Ovary (tissue), 9 donors: ENCODE measurements around the gene ALDH1A3. TPM values are rescaled to one million over a fixed set of nuclear protein-coding genes. Genes with fewer than 3 reads are reported as not detected.

ENCODE experiments used
- DNase-seq, 5 donors: peaks; one replicate each; pipeline ENCODE4 v3.0.0-alpha.2; 2019 to 2020
- H3K27ac ChIP-seq, 2 donors: fragments of 200-600 bp; one replicate each; pipeline versions ENCODE4 v1.5.1 to v1.8.0; 2019 to 2022
- H3K27me3 ChIP-seq: fragments of 200-600 bp; one replicate; pipeline ENCODE4 v1.8.0; 2022
- H3K36me3 ChIP-seq: fragments of 200-600 bp; sonication (generic); one replicate; pipeline ENCODE4 v1.5.1; 2019
- H3K4me1 ChIP-seq: one replicate; pipeline ENCODE4 v1.8.1; 2013; ENCODE audit warnings: mild to moderate bottlenecking, moderate library complexity; ENCODE audit not compliant: insufficient read depth
- H3K4me3 ChIP-seq: fragments of 200-600 bp; sonication (generic); one replicate; pipeline ENCODE4 v1.5.1; 2017
- H3K9me3 ChIP-seq, 2 donors: fragments of 200-600 bp in 1 of 2; sonication (generic) in 1 of 2; one replicate each; pipeline versions ENCODE4 v1.5.1 to v1.8.1; 2013 to 2019; ENCODE audit warnings: mild to moderate bottlenecking in 1 of 2, moderate library complexity in 1 of 2
- CTCF ChIP-seq, 3 donors: fragments of 450-650 bp in 2 of 3; fragments of 200-600 bp in 1 of 3; IDR thresholded peaks; one replicate each; pipeline versions ENCODE4 v1.5.1 to v1.8.0; 2016 to 2022; ENCODE audit warnings: antibody characterized with exemption in 3 of 3, mild to moderate bottlenecking in 1 of 3
- EP300 ChIP-seq: sonication (generic); formaldehyde crosslinking; IDR thresholded peaks from one replicate; pipeline ENCODE4 v1.6.1; 2017; ENCODE audit warnings: antibody characterized with exemption
- POLR2A ChIP-seq: fragments of 450-650 bp; IDR thresholded peaks from one replicate; pipeline ENCODE4 v1.6.1; 2017; ENCODE audit warnings: antibody characterized with exemption, mild to moderate bottlenecking, moderate library complexity
- WGBS, 3 donors: extraction: QIAGEN DNeasy Blood & Tissue Kit in 1 of 3; methylation state at CpG; one replicate each; pipeline versions ENCODE4 v1.1.5 to v1.1.7; 2013 to 2017; 5-methylcytosine and 5-hydroxymethylcytosine counted together
- intact Hi-C, 4 donors: fragments of 100-400 bp; cut with DNase I; formaldehyde crosslinking; loops; one replicate each; pipeline versions ENCODE4 v1.11.0 to v1.15.1; 2022 to 2023
- polyA plus RNA-seq, 2 donors: library from polyadenylated mRNA; stranded (reverse); fragments of 200-250 nt in 1 of 2; fragments of 350-450 nt in 1 of 2; fragmentation: Illumina TruSeq in 1 of 2; extraction: RNeasy Lipid Tissue Mini Kit (QIAGEN cat#74804) in 1 of 2; gene quantifications; one replicate each; pipeline ENCODE4 v1.2.3, GENCODE V29; 2013 to 2014
- total RNA-seq, 7 donors: library from RNA; depleted of rRNA in 2 of 7; stranded (reverse); fragments of >200 nt in 2 of 7; fragmentation: NEBNext Ultra II Directional in 3 of 7; extraction: Animal tissue kit (Norgen Biotek cat#: 25700) in 3 of 7; gene quantifications; one replicate each; pipeline versions ENCODE4 v1.1.0 to v1.2.4, GENCODE V29; 2016 to 2023
- donor health status: DM: no; HTN: no; CAD: no; lungs with moderate emphysema.
- donor health status: DM: no; HTN: no; CAD: no.
- donor health status: Bipolar disorder and iron deficiency.
- donor health status: DM: yes; HTN: yes; CAD: no.
- donor health status: DM: no; HTN: no; CAD: no.
- donor health status: DM: yes; HTN: yes; CAD: no.

Gene ALDH1A3
- total and polyA plus RNA-seq, 9 donors: 2.2 to 73.2 (median 9.9) TPM

- Histone ChIP-seq H3K9me3 (no peaks in the 10 kb centered on the region), H3K4me1 (peaks cover 2% of the 10 kb centered on the region), H3K4me3 (no peak overlapping the region), H3K27ac (no peak overlapping the region), H3K36me3 (no peaks in the 10 kb centered on the region), H3K27me3 (no peaks in the 10 kb centered on the region)
- 78 to 87% (median 80%) methylated on average over 10 to 11 of the region's 11 CpGs for WGBS, 3 donors
- TF ChIP-seq POLR2A: no peak
- TF ChIP-seq CTCF (IDR thresholded peaks at IDR 0.05): no peak
- no peak for TF ChIP-seq EP300
- intact Hi-C loops: no loop called here
- DNase-seq: no peak
Measured at GRCh38 chr15:100878130-100878529, 1.5 kb upstream of the ALDH1A3 start.

- TF ChIP-seq POLR2A: no peak
- no peak for TF ChIP-seq EP300
- TF ChIP-seq CTCF (IDR thresholded peaks at IDR 0.05): no peak
- DNase-seq: no peak
- Histone ChIP-seq H3K36me3 (no peaks in the 10 kb centered on the region), H3K9me3 (no peaks in the 10 kb centered on the region), H3K4me1 (peaks cover 2% of the 10 kb centered on the region), H3K27me3 (no peaks in the 10 kb centered on the region), H3K4me3 (peak overlapping the region; percentile 35), H3K27ac (no peak overlapping the region)
- WGBS, 3 donors: 49 to 53% (median 53%) methylated on average over 12 of the region's 12 CpGs
- intact Hi-C loops: no loop called here
Measured at GRCh38 chr15:100878648-100879047, 983 bp upstream of the ALDH1A3 start.

DNA sequence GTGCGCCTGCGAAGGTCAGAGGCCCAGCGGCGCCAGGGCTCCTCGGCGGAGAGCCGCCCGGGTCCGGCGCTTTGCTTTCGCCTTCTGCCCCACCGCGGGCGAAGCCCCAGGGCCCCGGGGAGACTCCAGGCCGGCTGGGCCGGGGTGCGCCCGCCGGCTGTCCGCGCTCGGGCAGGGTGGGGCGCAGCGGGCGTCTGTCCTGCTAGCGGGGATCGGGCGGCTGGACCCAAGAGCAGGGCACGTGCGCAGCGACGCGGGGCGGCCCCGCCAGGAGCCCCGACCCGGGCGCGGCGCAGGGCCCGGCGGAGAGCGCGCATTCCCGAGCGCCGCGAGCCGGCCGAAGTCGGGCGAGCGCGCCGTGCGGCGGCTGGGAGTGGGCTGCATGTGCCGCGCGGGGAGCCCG lies 569 bp upstream of the ALDH1A3 start:
- Histone ChIP-seq H3K4me1 (peaks cover 2% of the 10 kb centered on the region), H3K4me3 (peak overlapping the region; percentile 35), H3K36me3 (no peaks in the 10 kb centered on the region), H3K27ac (no peak overlapping the region), H3K9me3 (no peaks in the 10 kb centered on the region), H3K27me3 (no peaks in the 10 kb centered on the region)
- TF ChIP-seq CTCF (IDR thresholded peaks at IDR 0.05) (no peak), EP300 (no peak), POLR2A (no peak)
- intact Hi-C loops: no loop called here
- DNase-seq: no peak
- WGBS, 3 donors: 2 to 4% (median 3%) methylated on average over 31 to 62 of the region's 62 CpGs

- Histone ChIP-seq H3K27me3 (no peaks in the 10 kb centered on the region), H3K27ac (no peak overlapping the region), H3K9me3 (no peaks in the 10 kb centered on the region), H3K36me3 (no peaks in the 10 kb centered on the region), H3K4me3 (peak overlapping the region; percentile 35), H3K4me1 (peaks cover 2% of the 10 kb centered on the region)
- TF ChIP-seq POLR2A: no peak
- no peak for TF ChIP-seq CTCF (IDR thresholded peaks at IDR 0.05)
- no peak for TF ChIP-seq EP300
- 10 to 13% (median 13%) methylated on average over 56 to 80 of the region's 80 CpGs for WGBS, 3 donors
- intact Hi-C loops: no loop called here
- no peak for DNase-seq
Measured at GRCh38 chr15:100880139-100880896, 687 bp downstream of the ALDH1A3 start.
